GM13976 (cell line): Measurements from ENCODE around the gene NOL4.
"Not testable (repeated sequence)": the region's sequence is repeated elsewhere in the genome, so short reads cannot be mapped to it uniquely, and the experiment has no call there.

Experiments used
- DNase-seq: peaks from one replicate; pipeline ENCODE4 v3.0.0; 2012; ENCODE audit warnings: low spot score
- in situ Hi-C: fragments of 300-500 bp; cut with MboI; formaldehyde crosslinking; loops from one replicate; pipeline ENCODE4 v1.12.0; 2022; ENCODE audit warnings: low sequenced_read_pairs, mixed read lengths, inconsistent platforms; ENCODE audit not compliant: unreplicated experiment
- TF ChIP-seq, protein P1 (sequence below): IDR thresholded peaks from 2 replicates; pipeline ENCODE4 v1.5.1; 2012; ENCODE audit warnings: borderline replicate concordance, mild to moderate bottlenecking; ENCODE audit not compliant: insufficient read depth; ENCODE audit errors: extremely low read depth, missing control alignments, control extremely low read depth

The NOL4 gene, protein sequence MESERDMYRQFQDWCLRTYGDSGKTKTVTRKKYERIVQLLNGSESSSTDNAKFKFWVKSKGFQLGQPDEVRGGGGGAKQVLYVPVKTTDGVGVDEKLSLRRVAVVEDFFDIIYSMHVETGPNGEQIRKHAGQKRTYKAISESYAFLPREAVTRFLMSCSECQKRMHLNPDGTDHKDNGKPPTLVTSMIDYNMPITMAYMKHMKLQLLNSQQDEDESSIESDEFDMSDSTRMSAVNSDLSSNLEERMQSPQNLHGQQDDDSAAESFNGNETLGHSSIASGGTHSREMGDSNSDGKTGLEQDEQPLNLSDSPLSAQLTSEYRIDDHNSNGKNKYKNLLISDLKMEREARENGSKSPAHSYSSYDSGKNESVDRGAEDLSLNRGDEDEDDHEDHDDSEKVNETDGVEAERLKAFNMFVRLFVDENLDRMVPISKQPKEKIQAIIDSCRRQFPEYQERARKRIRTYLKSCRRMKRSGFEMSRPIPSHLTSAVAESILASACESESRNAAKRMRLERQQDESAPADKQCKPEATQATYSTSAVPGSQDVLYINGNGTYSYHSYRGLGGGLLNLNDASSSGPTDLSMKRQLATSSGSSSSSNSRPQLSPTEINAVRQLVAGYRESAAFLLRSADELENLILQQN

DNA sequence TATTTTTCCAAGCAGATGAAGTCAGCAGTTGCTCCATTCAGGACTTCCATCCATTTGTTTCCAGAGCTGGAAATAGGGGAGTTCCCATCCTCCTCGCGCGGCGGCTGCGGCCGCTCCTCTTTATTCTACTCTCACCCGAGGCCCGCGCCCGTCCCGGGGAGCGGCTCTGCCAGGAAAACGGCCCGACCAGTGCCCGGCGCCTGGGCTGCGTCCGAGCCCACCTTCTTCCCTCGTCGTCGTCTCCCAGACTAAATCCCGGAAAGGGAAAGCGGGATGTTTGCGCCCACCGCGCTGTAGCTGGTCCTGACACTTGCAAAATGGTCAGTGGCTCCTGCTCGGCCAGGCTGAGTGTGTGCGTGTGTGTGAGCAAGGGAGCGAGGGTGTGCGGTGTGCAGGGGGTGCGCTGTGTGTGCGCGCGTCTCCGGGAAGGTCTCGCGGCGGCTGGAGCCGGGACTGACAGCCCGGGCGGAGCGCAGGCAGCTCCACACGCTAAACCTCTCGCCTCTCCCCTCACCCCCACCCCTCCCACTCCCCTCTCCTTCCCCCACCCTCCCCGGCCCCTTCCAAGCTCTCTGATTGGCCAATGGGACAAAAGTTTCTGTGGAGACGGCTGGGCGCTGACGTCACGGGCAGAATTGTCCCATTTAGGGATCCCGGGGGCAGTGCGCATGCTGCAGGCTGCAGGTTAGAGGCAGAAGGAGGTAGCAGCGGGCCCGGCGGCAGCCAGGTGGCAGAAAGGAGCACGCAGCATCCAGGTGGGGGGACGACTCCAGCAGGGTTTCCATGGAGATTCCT lies at the start of gene NOL4:
Gene NOL4 (minus strand): TSS at position 491 of the 795 bp plus-strand sequence. CDS start 1,660 bp downstream, outside the sequence.
- in situ Hi-C loops, result no loop called here
- peak; percentile 41 for DNase-seq

DNA sequence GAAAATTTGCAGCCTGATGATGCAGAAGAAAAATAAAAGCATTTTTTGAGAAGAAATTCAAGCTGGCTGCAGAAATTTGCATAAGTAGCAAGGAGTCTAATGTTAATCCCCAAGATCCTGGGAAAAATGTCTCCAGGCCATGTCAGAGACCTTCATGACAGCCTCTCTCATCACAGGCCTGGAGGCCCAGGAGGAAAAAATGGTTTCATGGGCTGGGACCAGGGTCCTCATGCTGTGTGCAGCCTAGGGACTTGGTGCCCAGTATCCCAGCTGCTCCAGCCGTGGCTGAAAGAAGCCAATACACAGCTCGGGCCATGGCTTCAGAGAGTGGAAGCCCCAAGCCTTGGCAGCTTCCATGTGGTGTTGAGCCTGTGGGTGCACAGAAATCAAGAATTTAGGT lies 41.3 kb upstream of the NOL4 start:
- in situ Hi-C loops, DNase-seq: not testable (repeated sequence)

More for the DNA sequence above, at the start of gene NOL4:
- TF ChIP-seq, protein P1, sequence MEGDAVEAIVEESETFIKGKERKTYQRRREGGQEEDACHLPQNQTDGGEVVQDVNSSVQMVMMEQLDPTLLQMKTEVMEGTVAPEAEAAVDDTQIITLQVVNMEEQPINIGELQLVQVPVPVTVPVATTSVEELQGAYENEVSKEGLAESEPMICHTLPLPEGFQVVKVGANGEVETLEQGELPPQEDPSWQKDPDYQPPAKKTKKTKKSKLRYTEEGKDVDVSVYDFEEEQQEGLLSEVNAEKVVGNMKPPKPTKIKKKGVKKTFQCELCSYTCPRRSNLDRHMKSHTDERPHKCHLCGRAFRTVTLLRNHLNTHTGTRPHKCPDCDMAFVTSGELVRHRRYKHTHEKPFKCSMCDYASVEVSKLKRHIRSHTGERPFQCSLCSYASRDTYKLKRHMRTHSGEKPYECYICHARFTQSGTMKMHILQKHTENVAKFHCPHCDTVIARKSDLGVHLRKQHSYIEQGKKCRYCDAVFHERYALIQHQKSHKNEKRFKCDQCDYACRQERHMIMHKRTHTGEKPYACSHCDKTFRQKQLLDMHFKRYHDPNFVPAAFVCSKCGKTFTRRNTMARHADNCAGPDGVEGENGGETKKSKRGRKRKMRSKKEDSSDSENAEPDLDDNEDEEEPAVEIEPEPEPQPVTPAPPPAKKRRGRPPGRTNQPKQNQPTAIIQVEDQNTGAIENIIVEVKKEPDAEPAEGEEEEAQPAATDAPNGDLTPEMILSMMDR, result peak; percentile 23

DNA sequence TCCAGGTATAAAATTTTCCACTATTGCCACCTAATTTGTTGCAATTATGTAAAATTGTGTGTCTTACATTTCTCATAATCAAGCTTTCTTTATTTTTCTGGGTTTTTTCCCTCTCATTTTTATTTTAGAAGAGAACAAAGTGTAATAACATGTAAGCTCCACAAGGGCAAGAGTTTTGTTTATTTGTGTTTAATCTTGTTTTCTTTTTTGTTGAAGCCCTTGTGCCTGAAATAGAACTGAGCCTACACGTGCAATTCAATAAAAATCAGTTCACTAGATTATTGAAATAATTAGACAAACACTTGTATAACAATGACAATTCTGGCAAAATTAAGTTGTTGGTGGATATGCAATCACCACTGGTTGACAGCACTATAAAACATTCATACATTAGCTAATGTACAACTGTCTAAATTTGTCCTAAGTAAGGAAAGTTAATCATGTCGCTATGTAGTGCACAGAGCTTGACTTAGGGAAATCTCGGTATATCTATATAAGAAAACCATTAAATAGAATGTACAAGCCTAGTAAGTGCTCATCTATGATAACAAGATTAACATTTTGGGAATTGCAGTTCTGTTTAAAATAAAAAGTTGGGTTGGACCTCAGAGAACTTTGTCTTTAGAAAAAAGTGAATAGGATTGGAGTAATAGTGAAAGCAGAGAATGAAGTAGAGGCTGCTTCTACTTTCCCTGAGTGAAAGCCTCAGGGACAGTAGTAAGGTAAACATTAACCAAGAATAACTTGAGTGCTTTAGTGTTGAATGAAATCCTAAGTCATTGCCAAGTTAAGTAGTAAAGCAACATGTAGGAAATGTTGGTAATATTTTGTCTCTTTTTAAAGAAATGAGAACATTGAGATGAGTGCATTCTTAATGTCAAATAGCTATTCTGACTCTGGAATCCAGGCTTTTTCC lies 37.4 kb upstream of the NOL4 start:
- DNase-seq, result peak; percentile 5
- in situ Hi-C loops, result no loop called here
- TF ChIP-seq, protein P1, result no peak

DNA sequence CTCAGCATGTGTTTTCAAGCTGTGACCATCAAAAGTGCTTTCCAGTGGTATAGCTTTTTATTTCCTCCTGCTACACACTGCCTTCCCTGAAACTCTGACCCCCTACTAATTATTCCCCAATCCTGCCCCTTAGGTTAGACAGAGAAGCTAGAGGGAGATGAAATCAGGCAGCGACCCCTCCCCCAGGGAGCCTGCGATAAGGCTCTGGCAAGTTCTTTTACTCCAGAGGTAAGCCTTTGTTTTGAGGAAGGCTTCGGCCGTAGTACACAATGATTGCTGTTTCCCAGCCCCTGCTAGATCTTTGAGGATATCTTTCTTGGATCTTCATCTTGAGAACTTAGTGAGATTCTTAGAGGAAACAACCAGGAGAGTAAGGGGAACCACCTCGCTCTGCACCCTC lies 33.5 kb upstream of the NOL4 start:
- in situ Hi-C loops, result no loop called here
- TF ChIP-seq, protein P1, result no peak

DNA sequence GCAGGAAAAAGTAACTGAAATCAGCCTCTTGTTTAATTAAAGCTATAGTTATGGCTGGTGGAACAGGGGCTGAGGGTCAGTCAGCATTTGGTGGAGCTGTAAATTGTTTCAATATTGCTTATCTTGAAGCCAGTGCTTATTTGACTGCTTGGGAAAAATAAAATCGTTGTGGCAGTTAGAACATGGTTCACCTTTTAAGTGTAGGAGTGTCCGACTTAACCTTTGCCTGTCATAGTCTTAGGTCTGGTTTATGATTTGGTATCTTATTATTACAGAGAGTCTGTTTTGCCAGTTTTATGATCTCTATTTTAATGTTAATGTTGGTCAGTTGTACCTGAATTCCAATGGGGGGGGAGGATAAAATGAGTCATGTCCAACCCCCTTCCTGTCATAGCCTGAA lies 27.2 kb upstream of the NOL4 start:
- DNase-seq, result no peak
- in situ Hi-C loops, result no loop called here
- TF ChIP-seq, protein P1, result no peak

More for the DNA sequence above, 33.5 kb upstream of the NOL4 start:
- DNase-seq, result no peak

DNA sequence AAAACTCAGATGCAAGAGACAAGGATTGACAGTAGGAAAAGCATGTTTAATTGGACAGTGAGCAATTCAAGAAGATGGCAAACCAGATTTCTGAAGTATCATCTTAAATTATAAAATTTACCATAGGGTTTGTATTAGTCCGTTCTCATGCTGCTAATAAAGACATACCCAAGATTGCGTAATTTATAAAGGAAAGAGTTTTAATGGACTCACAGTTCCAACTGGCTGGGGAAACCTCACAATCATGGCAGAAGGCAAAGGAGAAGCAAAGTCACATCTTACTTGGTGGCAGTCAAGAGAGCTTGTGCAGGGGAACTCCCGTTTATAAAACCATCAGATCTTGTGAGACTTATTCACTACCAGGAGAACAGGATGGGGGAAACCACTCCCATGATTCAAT lies 24.0 kb upstream of the NOL4 start:
- TF ChIP-seq, protein P1, result no peak
- no peak for DNase-seq
- in situ Hi-C loops, result no loop called here
